Stomach smooth muscle (tissue), 2 donors: ENCODE results near the gene CCDC201.

Source experiments
- H3K27ac ChIP-seq: one replicate; pipeline ENCODE4 v1.7.0; 2013; ENCODE audit warnings: mild to moderate bottlenecking, low read length, inconsistent platforms
- H3K27me3 ChIP-seq, 2 donors: one replicate each; pipeline ENCODE4 v1.7.0; 2013; ENCODE audit warnings: low read length in 2 of 2; ENCODE audit not compliant: insufficient read depth in 2 of 2, control insufficient read depth in 1 of 2
- H3K36me3 ChIP-seq, 2 donors: one replicate each; pipeline ENCODE4 v1.7.0; 2013; ENCODE audit warnings: low read length in 2 of 2; ENCODE audit not compliant: control insufficient read depth in 2 of 2, insufficient read depth in 2 of 2
- H3K4me1 ChIP-seq: one replicate; pipeline ENCODE4 v1.7.0; 2013; ENCODE audit warnings: low read length; ENCODE audit not compliant: control insufficient read depth, insufficient read depth
- H3K4me3 ChIP-seq, 2 donors: one replicate each; pipeline ENCODE4 v1.7.0; 2013; ENCODE audit warnings: low read length in 2 of 2
- H3K9ac ChIP-seq, 2 donors: one replicate each; pipeline ENCODE4 v1.7.0; 2013; ENCODE audit warnings: low read length in 2 of 2, mild to moderate bottlenecking in 1 of 2
- H3K9me3 ChIP-seq, 2 donors: one replicate each; pipeline ENCODE4 v1.7.0; 2013; ENCODE audit warnings: low read length in 2 of 2; ENCODE audit not compliant: control insufficient read depth in 2 of 2
- donor health status: healthy.
- donor health status: Pancreatic carcinoma.

CCDC201 gene

DNA sequence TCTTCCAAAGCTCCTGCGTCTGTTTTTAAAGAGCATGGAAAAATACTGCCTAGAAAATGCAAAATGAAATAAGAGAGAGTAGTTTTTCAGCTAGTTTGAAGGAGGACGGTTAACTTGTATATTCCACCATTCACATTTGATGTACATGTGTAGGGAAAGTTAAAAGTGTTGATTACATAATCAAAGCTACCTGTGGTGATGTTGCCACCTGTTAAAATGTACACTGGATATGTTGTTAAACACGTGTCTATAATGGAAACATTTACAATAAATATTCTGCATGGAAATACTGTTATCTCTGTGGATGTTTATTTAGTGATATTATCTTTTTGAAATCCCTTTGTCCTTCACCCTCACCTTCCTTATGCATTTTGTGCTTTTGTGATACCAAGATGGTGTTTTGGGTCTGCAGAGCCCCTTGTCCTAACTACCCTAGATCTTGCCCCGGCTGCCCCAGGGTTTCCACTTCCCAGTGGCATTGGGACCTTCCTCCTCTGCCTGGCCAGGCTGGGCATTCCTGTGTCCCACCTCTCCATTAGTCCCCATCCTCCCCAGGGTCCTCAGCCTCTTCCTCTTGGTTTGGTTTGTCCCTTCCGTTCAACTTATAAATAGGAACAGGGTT lies 20.6 kb upstream of the CCDC201 start:
- H3K27ac ChIP-seq = no peak overlapping the region
- peaks cover 0 to 2% of the 10 kb centered on the region in 2 donors for H3K9me3 ChIP-seq
- no peaks in the 10 kb centered on the region for H3K36me3 ChIP-seq
- no peak overlapping the region for H3K9ac ChIP-seq
- no peak overlapping the region for H3K4me3 ChIP-seq
- H3K27me3 ChIP-seq = peaks cover 15 to 23% of the 10 kb centered on the region in 2 donors
- H3K4me1 ChIP-seq = peaks cover 2% of the 10 kb centered on the region

GRCh38 chr7:45892407-45893035 lies 19.6 kb upstream of the CCDC201 start:
- no peak overlapping the region for H3K4me3 ChIP-seq
- peaks cover 0 to 2% of the 10 kb centered on the region in 2 donors for H3K9me3 ChIP-seq
- no peak overlapping the region for H3K9ac ChIP-seq
- no peak overlapping the region for H3K27ac ChIP-seq
- H3K27me3 ChIP-seq = peaks cover 24 to 29% of the 10 kb centered on the region in 2 donors
- H3K4me1 ChIP-seq = peaks cover 6% of the 10 kb centered on the region
- H3K36me3 ChIP-seq = no peaks in the 10 kb centered on the region

DNA sequence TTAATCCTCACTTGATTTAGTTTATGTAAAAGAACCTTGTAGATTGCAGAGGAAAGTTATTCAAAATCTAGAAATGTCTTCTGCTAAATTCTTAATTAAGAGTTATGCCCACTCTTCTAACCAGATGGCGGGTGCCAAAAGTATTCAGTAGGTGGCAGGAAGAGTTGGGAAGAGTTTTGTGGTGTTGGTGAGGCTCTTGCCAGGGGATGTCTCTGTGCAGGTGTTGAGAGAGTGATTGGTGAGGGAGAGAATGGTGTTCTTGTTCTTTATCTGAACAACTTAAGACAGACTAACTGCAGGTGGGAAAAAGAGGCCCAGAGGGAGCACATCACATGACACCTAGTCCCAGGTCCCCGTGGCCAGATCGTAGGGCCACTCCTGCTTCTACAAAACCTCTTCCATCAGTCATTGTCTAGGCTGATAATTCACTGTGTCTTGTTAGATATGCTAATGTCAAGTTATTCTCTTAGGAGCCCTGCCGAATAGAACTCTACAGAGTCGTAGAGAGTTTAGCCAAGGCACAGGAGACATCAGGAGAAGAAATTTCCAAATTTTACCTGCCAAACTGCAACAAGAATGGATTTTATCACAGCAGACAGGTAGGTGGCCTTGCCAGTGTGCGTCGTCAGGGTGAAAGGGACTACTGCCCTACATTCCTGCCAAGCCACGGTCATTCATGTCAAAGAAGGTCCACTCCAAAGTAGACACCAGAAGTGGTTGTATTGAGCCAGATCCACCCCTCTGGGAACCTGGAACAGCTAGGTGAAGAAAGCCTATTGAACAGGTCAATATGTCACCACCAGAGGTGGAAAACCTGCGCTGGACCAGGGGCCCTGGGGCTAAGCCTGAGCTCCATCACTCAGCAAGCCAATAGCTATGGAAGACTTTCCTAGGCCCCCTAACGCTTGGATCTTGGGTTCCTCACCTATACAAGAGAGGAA lies 18.9 kb upstream of the CCDC201 start:
- H3K4me3 ChIP-seq = no peak overlapping the region
- H3K36me3 ChIP-seq = no peaks in the 10 kb centered on the region
- H3K9me3 ChIP-seq = no peaks in the 10 kb centered on the region
- H3K27me3 ChIP-seq = peaks cover 26 to 37% of the 10 kb centered on the region in 2 donors
- H3K27ac ChIP-seq = no peak overlapping the region
- H3K9ac ChIP-seq = no peak overlapping the region
- peaks cover 6% of the 10 kb centered on the region for H3K4me1 ChIP-seq

DNA sequence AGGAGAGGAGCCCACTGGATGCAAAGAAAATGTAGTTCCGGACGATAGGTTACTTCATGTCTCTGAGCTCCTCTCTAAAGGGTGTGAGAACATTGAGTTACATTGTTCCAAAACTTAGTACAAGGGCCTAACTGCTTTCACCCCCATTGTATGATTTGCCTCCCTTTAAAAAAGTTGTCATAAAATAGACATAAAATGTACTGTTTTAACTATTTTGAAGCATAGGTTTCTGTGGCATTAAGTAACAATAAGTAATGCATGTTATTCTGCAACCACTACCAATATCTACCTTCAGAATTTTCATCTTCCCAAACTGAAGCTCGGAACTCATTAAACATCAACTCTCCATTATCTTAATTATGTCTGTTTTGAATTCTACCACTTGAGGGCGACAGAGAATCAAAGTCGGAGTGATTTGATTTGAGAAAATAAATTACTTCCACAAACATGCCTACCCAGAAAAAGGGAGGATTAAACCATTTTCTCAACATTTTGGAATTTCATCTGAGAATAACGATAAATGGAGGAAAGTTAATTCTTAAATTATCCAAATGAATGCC lies 18.1 kb upstream of the CCDC201 start:
- H3K4me1 ChIP-seq = peaks cover 6% of the 10 kb centered on the region
- peaks cover 26 to 40% of the 10 kb centered on the region in 2 donors for H3K27me3 ChIP-seq
- H3K27ac ChIP-seq = no peak overlapping the region
- H3K9ac ChIP-seq = no peak overlapping the region
- no peaks in the 10 kb centered on the region for H3K36me3 ChIP-seq
- H3K4me3 ChIP-seq = no peak overlapping the region
- H3K9me3 ChIP-seq = no peaks in the 10 kb centered on the region

DNA sequence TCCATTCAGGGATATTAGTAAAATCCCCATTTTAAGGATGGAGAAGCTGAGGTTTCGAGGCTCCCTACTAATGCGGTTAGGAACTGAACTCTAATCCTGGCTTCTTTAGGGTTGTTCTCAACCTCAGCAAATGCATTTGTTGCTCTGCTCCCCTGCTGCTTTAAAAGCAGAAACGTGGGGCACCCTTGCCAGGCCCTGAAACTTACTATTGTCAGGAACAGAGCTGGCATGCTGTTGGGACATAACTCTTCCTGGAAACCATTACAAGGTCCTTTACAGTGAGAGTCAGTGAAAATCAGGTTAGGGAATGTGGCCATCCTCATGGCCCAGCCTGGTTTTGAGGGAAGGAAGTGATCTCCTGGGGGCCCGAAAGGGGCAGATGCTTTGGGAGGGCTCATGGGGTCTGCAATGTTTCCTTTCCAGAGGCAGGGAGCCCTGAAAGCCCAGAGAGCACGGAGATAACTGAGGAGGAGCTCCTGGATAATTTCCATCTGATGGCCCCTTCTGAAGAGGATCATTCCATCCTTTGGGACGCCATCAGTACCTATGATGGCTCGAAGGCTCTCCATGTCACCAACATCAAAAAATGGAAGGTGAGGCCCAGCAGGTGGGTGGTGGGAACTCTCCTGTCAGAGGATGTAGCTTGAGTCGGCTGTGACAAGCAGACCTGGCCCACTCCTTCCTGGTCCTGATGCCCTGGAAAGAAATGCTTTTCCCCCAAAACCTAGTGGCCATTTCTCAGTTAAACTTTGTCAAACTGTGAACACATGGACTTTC lies 17.4 kb upstream of the CCDC201 start:
- Histone ChIP-seq H3K4me3 (no peak overlapping the region), H3K27ac (no peak overlapping the region), H3K27me3 (peaks cover 28 to 39% of the 10 kb centered on the region in 2 donors), H3K36me3 (no peaks in the 10 kb centered on the region), H3K4me1 (peaks cover 6% of the 10 kb centered on the region), H3K9ac (no peak overlapping the region), H3K9me3 (no peaks in the 10 kb centered on the region)

- Histone ChIP-seq H3K9ac (no peak overlapping the region), H3K27me3 (peaks cover 33 to 34% of the 10 kb centered on the region in 2 donors), H3K9me3 (no peaks in the 10 kb centered on the region), H3K4me3 (no peak overlapping the region), H3K36me3 (no peaks in the 10 kb centered on the region), H3K27ac (no peak overlapping the region), H3K4me1 (peaks cover 6% of the 10 kb centered on the region)
Observed at GRCh38 chr7:45889367-45890067, 16.6 kb upstream of the CCDC201 start.

DNA sequence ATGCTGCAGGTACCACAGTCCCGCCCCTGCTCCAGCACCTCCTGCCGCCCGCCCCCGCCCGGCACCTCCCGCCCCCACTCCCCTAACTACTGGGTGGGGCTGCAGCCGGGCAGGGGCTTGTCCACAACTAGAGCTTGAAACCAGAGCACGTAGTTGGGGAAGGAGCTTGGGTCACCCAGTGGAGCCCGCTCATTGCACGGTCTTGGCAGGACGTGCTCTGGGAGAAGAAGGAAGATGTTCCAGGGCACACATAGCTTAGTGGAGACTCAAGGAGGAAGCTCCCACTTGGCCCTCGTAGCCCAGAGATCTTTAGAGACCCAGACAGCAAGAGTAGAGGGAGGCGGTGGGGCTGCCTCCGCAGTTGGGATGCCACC lies 16.1 kb upstream of the CCDC201 start:
- peaks cover 33 to 34% of the 10 kb centered on the region in 2 donors for H3K27me3 ChIP-seq
- H3K4me3 ChIP-seq = no peak overlapping the region
- H3K27ac ChIP-seq = no peak overlapping the region
- peaks cover 6% of the 10 kb centered on the region for H3K4me1 ChIP-seq
- no peaks in the 10 kb centered on the region for H3K36me3 ChIP-seq
- H3K9me3 ChIP-seq = no peaks in the 10 kb centered on the region
- H3K9ac ChIP-seq = no peak overlapping the region

DNA sequence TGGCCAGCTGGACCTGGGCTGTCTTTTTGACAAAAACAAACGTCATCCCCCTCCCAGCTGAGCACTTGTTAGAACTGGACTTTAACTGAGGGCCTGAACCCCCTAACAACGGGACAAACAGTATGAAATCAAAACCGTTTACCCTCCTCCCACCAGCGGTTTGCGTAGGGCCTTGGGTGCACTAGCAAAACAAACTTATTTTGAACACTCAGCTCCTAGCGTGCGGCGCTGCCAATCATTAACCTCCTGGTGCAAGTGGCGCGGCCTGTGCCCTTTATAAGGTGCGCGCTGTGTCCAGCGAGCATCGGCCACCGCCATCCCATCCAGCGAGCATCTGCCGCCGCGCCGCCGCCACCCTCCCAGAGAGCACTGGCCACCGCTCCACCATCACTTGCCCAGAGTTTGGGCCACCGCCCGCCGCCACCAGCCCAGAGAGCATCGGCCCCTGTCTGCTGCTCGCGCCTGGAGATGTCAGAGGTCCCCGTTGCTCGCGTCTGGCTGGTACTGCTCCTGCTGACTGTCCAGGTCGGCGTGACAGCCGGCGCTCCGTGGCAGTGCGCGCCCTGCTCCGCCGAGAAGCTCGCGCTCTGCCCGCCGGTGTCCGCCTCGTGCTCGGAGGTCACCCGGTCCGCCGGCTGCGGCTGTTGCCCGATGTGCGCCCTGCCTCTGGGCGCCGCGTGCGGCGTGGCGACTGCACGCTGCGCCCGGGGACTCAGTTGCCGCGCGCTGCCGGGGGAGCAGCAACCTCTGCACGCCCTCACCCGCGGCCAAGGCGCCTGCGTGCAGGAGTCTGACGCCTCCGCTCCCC lies 15.5 kb upstream of the CCDC201 start, which contains the start of gene IGFBP1:
IGFBP1 (plus strand) TSS at position 304 of the 808 bp plus-strand sequence; CDS start at position 469, 165 bp downstream.
- H3K27me3 ChIP-seq = peaks cover 34 to 35% of the 10 kb centered on the region in 2 donors
- no peak within 1 kb of the TSS for H3K9ac ChIP-seq
- peaks cover 6% of the 10 kb centered on the region for H3K4me1 ChIP-seq
- H3K9me3 ChIP-seq = no peaks in the 10 kb centered on the region
- H3K27ac ChIP-seq = no peak within 1 kb of the TSS
- no peaks in the 10 kb centered on the region for H3K36me3 ChIP-seq
- H3K4me3 ChIP-seq = peak within 1 kb of the TSS in 1 of 2 donors; percentile 49

DNA sequence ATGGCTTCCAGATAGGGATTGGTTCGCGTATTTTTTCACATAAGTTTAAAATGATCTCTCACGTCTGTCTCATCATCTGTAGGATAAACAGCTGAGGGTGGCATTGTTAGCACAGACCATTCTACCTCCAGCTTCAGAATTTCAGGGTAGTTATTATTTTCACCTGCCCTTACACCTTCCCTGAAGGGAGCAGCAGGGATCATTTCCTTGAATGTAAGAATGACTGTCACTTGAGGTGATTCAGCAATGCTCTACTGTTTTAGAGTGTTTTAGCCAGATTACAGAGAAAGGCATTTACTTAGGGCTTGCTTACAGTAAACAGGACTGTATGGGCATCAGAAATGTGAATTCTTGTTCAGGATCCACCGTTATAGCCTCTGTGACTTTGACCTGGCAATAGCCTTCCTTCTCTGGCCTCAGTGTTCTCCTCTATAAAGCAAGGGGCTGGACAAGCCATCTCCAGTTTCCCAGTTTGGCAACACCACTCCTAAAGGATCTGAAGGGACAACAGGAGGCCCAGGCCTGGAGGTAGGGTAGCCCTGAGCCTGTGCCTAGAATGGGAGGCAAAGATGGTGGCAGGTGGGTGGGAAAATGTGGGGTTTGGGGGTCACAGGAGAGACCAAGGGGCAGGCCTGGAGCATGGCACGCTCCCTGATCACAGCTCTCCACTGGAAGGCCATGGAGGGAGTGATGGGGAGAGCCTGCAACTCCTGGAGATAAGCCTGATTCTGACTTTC lies 14.2 kb upstream of the CCDC201 start:
- H3K9ac ChIP-seq = no peak overlapping the region
- H3K4me1 ChIP-seq = peaks cover 6% of the 10 kb centered on the region
- H3K36me3 ChIP-seq = no peaks in the 10 kb centered on the region
- H3K27me3 ChIP-seq = peaks cover 33 to 35% of the 10 kb centered on the region in 2 donors
- no peak overlapping the region for H3K4me3 ChIP-seq
- H3K27ac ChIP-seq = no peak overlapping the region
- no peaks in the 10 kb centered on the region for H3K9me3 ChIP-seq
